Measurements from ENCODE around the gene ZNF174.

GRCh38 chr16:3413730-3414379, 12.8 kb downstream of the ZNF174 start:
- TF ChIP-seq CTCF (IDR thresholded peaks at IDR 0.05) (no peak), POLR2A (IDR thresholded peaks at IDR 0.05) (no peak), POLR2AphosphoS5 (IDR thresholded peaks at IDR 0.05) (no peak)
